Measurements from ENCODE around the gene NAV2.
"Not testable (repeated sequence)": the region's sequence is repeated elsewhere in the genome, so short reads cannot be mapped to it uniquely, and the experiment has no call there.

The NAV2 gene

GRCh38 chr11:20078846-20079245, 366.2 kb downstream of the NAV2 start:
- no peak for DNase-seq

- DNase-seq, result no peak
Measured at GRCh38 chr11:20080032-20080685, 367.5 kb downstream of the NAV2 start.

- no peak for DNase-seq
Measured at GRCh38 chr11:20081336-20081735, 368.7 kb downstream of the NAV2 start.

- DNase-seq, result not testable (repeated sequence)
Measured at GRCh38 chr11:20083877-20084276, 371.2 kb downstream of the NAV2 start.

GRCh38 chr11:20084921-20085814, 372.5 kb downstream of the NAV2 start:
- DNase-seq, result no peak

- DNase-seq, result no peak
Measured at GRCh38 chr11:20085918-20086317, 373.3 kb downstream of the NAV2 start.

- DNase-seq, result no peak
Measured at GRCh38 chr11:20087118-20087521, 374.5 kb downstream of the NAV2 start.

- no peak for DNase-seq
Measured at GRCh38 chr11:20088397-20089225, 376.0 kb downstream of the NAV2 start.

GRCh38 chr11:20089367-20089766, 376.7 kb downstream of the NAV2 start:
- DNase-seq, result no peak

GRCh38 chr11:20089796-20090653, 377.4 kb downstream of the NAV2 start:
- DNase-seq, result no peak

- no peak for DNase-seq
Measured at GRCh38 chr11:20090654-20091374, 378.2 kb downstream of the NAV2 start.

GRCh38 chr11:20093775-20094174, 381.1 kb downstream of the NAV2 start:
- DNase-seq, result no peak

GRCh38 chr11:20095189-20095588, 382.6 kb downstream of the NAV2 start:
- DNase-seq, result no peak

- DNase-seq, result no peak
Measured at GRCh38 chr11:20097319-20098221, 384.9 kb downstream of the NAV2 start.

GRCh38 chr11:20099527-20099926, 386.9 kb downstream of the NAV2 start:
- no peak for DNase-seq

GRCh38 chr11:20102397-20102796, 389.8 kb downstream of the NAV2 start:
- no peak for DNase-seq

- DNase-seq, result no peak
Measured at GRCh38 chr11:20103281-20103680, 390.6 kb downstream of the NAV2 start.

- no peak for DNase-seq
Measured at GRCh38 chr11:20105427-20105826, 392.8 kb downstream of the NAV2 start.

- DNase-seq, result no peak
Measured at GRCh38 chr11:20109731-20110445, 397.3 kb downstream of the NAV2 start.
